HCT116 (cell line): ENCODE measurements around the gene FOXF2. TPM values are rescaled to one million over a fixed set of nuclear protein-coding genes. Genes with fewer than 3 reads are reported as not detected.

Source experiments
- ATAC-seq: fragments of 200-7000 bp; cut with Tn5 transposase; 2 replicates; pipeline ENCODE4 v1.9.1; 2020; ENCODE audit warnings: mild to moderate bottlenecking, moderate library complexity
- BruUV-seq: library from RNA; stranded (reverse); fragments of 400-500 nt; replicated peaks from 2 replicates; lab custom pipeline; 2021; lab: Mats Ljungman, UMichigan
- CTCF ChIA-PET: fragments of 300-600 bp; sonication (Branson Sonifier 250); formaldehyde crosslinking; loops from one replicate; lab custom pipeline; 2021; ENCODE audit warnings: antibody characterized with exemption; lab: Charles Lee
- POLR2A ChIA-PET: fragments of 300-600, 350-600 bp; sonication (Branson Sonifier 250); formaldehyde crosslinking; loops from one replicate; lab custom pipeline; 2021; ENCODE audit warnings: antibody characterized with exemption; lab: Charles Lee
- RAD21 ChIA-PET, 2 experiments: fragments of 300-600 bp; sonication (Branson Sonifier 250); formaldehyde crosslinking; loops; one replicate each; lab custom pipeline; 2023; ENCODE audit warnings: low total read pairs in 2 of 2; ENCODE audit not compliant: uncharacterized antibody in 2 of 2, unreplicated experiment in 2 of 2, low non-redundant PET in 1 of 2; lab: Charles Lee
- DNase-seq: peaks from one replicate; pipeline ENCODE4 v3.0.0-alpha.2; 2010; ENCODE audit warnings: low read depth, low spot score
- H2AFZ ChIP-seq: fragments of 200-600 bp; shearing (Covaris generic), sonication (generic); 2 replicates; pipeline ENCODE4 v1.6.1; 2017; ENCODE audit warnings: low read depth, mixed run types, mixed read lengths, antibody characterized with exemption, low read length; ENCODE audit not compliant: poor library complexity, severe bottlenecking
- H3K27ac ChIP-seq: 2 replicates; pipeline ENCODE4 v1.5.1; 2012; ENCODE audit warnings: low read depth, low read length
- H3K27me3 ChIP-seq: fragments of 200-600 bp; sonication (generic); 2 replicates; pipeline ENCODE4 v1.6.1; 2016; ENCODE audit warnings: mixed run types, low read length, mixed read lengths; ENCODE audit not compliant: insufficient read depth
- H3K36me3 ChIP-seq, 2 experiments: fragments of 200-500 bp in 1 of 2; fragments of 200-600 bp in 1 of 2; sonication (Bioruptor generic) in 1 of 2; sonication (generic) in 1 of 2; 2 replicates each; pipeline versions ENCODE4 v1.5.1 to v1.6.1; 2014 to 2016; ENCODE audit warnings: low read length in 2 of 2, inconsistent platforms in 1 of 2, mixed read lengths in 1 of 2, mixed run types in 1 of 2; ENCODE audit not compliant: insufficient read depth in 2 of 2, control insufficient read depth in 1 of 2
- H3K4me1 ChIP-seq, 2 experiments: fragments of 200-600 bp in 1 of 2; sonication (generic) in 1 of 2; 2 replicates each; pipeline versions ENCODE4 v1.5.1 to v1.6.1; 2012 to 2017; ENCODE audit warnings: low read length in 2 of 2, inconsistent platforms in 1 of 2, mild to moderate bottlenecking in 1 of 2, mixed read lengths in 1 of 2, mixed run types in 1 of 2, moderate library complexity in 1 of 2; ENCODE audit not compliant: insufficient read depth in 2 of 2, control insufficient read depth in 1 of 2
- H3K4me2 ChIP-seq: fragments of 200-600 bp; sonication (generic); 2 replicates; pipeline ENCODE4 v1.6.1; 2017; ENCODE audit warnings: mixed run types, low read length, mixed read lengths
- H3K4me3 ChIP-seq, 2 experiments: fragments of 200-600 bp in 1 of 2; sonication (generic) in 1 of 2; replicated peaks in 1 of 2; 2 replicates each; pipeline ENCODE4 v1.5.1; 2011 to 2016; ENCODE audit warnings: low read length in 2 of 2, control low read depth in 1 of 2, low read depth in 1 of 2, mild to moderate bottlenecking in 1 of 2, mixed read lengths in 1 of 2, mixed run types in 1 of 2
- H3K79me2 ChIP-seq: fragments of 200-600 bp; sonication (generic); 2 replicates; pipeline ENCODE4 v1.6.1; 2017; ENCODE audit warnings: mild to moderate bottlenecking, mixed run types, low read length, moderate library complexity, mixed read lengths; ENCODE audit not compliant: insufficient read depth
- H3K9ac ChIP-seq: fragments of 200-600 bp; sonication (generic); 2 replicates; pipeline ENCODE4 v1.6.1; 2016; ENCODE audit warnings: low read length, mixed read lengths
- H3K9me2 ChIP-seq: fragments of 200-600 bp; sonication (generic), shearing (Covaris generic); 2 replicates; pipeline ENCODE4 v1.6.1; 2017; ENCODE audit warnings: mixed run types, mild to moderate bottlenecking, moderate library complexity; ENCODE audit not compliant: insufficient read depth
- H3K9me3 ChIP-seq, 2 experiments: fragments of 200-500 bp in 1 of 2; fragments of 200-600 bp in 1 of 2; sonication (Bioruptor generic) in 1 of 2; sonication (generic) in 1 of 2; 2 replicates each; pipeline ENCODE4 v1.6.1; 2014 to 2017; ENCODE audit warnings: low read length in 2 of 2, mixed read lengths in 2 of 2, inconsistent platforms in 1 of 2, low read depth in 1 of 2, mild to moderate bottlenecking in 1 of 2, mixed run types in 1 of 2, moderate library complexity in 1 of 2; ENCODE audit not compliant: control insufficient read depth in 1 of 2, insufficient read depth in 1 of 2
- H4K20me1 ChIP-seq: fragments of 200-600 bp; sonication (generic), shearing (Covaris generic); 2 replicates; pipeline ENCODE4 v1.6.1; 2017; ENCODE audit warnings: mixed run types, mild to moderate bottlenecking, moderate library complexity; ENCODE audit not compliant: insufficient read depth
- CEBPB ChIP-seq: IDR thresholded peaks from 2 replicates; pipeline ENCODE4 v1.6.1; 2012; ENCODE audit warnings: low read depth
- EGR1 ChIP-seq: IDR thresholded peaks from 2 replicates; pipeline ENCODE4 v1.6.1; 2012; ENCODE audit warnings: low read depth
- ELF1 ChIP-seq: IDR thresholded peaks from 2 replicates; pipeline ENCODE4 v1.6.1; 2012; ENCODE audit warnings: low read depth, borderline replicate concordance
- EZH2 ChIP-seq: fragments of 200-600 bp; sonication (generic); IDR thresholded peaks from 2 replicates; pipeline ENCODE4 v1.6.1; 2017; ENCODE audit warnings: antibody characterized with exemption, mixed run types
- EZH2phosphoT487 ChIP-seq: fragments of 200-600 bp; IDR thresholded peaks from 2 replicates; pipeline ENCODE4 v1.6.1; 2018; ENCODE audit warnings: antibody characterized with exemption, borderline replicate concordance
- FOSL1 ChIP-seq: IDR thresholded peaks from 2 replicates; pipeline ENCODE4 v1.6.1; 2012; ENCODE audit warnings: low read depth
- JUND ChIP-seq: IDR thresholded peaks from 2 replicates; pipeline ENCODE4 v1.6.1; 2012
- POLR2A ChIP-seq: IDR thresholded peaks from 2 replicates; pipeline ENCODE4 v1.7.0; 2011; ENCODE audit warnings: borderline replicate concordance; ENCODE audit not compliant: insufficient read depth, insufficient read length; ENCODE audit errors: extremely low read depth
- POLR2AphosphoS5 ChIP-seq: IDR thresholded peaks from 2 replicates; pipeline ENCODE4 v1.6.1; 2011; ENCODE audit warnings: mild to moderate bottlenecking, low read depth, low read length, moderate library complexity
- RAD21 ChIP-seq: IDR thresholded peaks from 2 replicates; pipeline ENCODE4 v1.6.1; 2012; ENCODE audit warnings: low read depth, mild to moderate bottlenecking
- SRF ChIP-seq: IDR thresholded peaks from 2 replicates; pipeline ENCODE4 v1.6.1; 2012; ENCODE audit warnings: low read depth
- ZFX ChIP-seq: fragments of 450-650 bp; IDR thresholded peaks from 2 replicates; pipeline ENCODE4 v1.6.1; 2017
- intact Hi-C: fragments of 100-400 bp; cut with micrococcal nuclease; formaldehyde crosslinking; loops from 2 replicates; pipeline ENCODE4 v1.10.0; 2022
- total RNA-seq: library from RNA; stranded (reverse); gene quantifications from one replicate; pipeline ENCODE4 v1.2.1, GENCODE V29; 2021; ENCODE audit not compliant: unreplicated experiment
- TF ChIP-seq, protein P1 (sequence below), 3 experiments: fragments of 200-600 bp in 1 of 3; sonication (generic) in 1 of 3; IDR thresholded peaks in 2 of 3; conservative IDR thresholded peaks in 1 of 3; 2 replicates each; pipeline ENCODE4 v1.5.1; 2012 to 2017; ENCODE audit warnings: low read depth in 2 of 3, low read length in 2 of 3, antibody characterized with exemption in 1 of 3, borderline replicate concordance in 1 of 3, control low read depth in 1 of 3, mild to moderate bottlenecking in 1 of 3, mixed read lengths in 1 of 3, mixed run types in 1 of 3, moderate library complexity in 1 of 3; ENCODE audit not compliant: insufficient read depth in 1 of 3
- TF ChIP-seq, protein P2 (sequence below): IDR thresholded peaks from 2 replicates; pipeline ENCODE4 v1.6.1; 2012
- TF ChIP-seq, protein P3 (sequence below): IDR thresholded peaks from 2 replicates; pipeline ENCODE4 v1.6.1; 2011; ENCODE audit warnings: mild to moderate bottlenecking, low read length, moderate library complexity; ENCODE audit not compliant: insufficient replicate concordance; ENCODE audit errors: extremely low read depth

FOXF2 gene
- total RNA-seq, 1 experiment from 2014 or later = not detected

DNA sequence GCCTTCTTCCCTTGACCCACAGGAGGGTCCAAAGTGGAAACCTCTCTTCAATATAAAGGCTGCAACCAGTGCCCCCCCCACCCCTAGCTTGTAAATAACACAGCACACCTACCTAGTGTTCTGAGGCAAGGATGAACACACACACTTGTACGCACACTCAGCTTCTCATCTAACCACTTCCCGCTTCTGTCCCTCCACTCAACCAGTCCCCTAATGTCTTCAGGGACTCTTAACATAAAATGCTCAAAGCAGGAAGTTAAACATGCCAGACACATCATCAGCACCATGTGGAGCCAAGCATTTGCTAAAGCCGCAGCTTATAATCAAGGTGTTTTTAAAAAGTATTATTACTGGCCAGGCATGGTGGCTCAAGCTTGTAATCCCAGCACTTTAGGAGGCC is 42.2 kb upstream of the FOXF2 start:
- no peak overlapping the region for H3K4me2 ChIP-seq
- ATAC-seq (no peak), DNase-seq (no peak)
- H4K20me1 ChIP-seq = no peaks in the 10 kb centered on the region
- no TSS peak for BruUV-seq
- H3K27ac ChIP-seq = no peak overlapping the region
- no peaks in the 10 kb centered on the region for H3K36me3 ChIP-seq
- H3K9me2 ChIP-seq = no peaks in the 10 kb centered on the region
- peaks cover 5 to 9% of the 10 kb centered on the region in 2 experiments; a peak in 2 of 4 replicates for H3K9me3 ChIP-seq
- no peak overlapping the region for H3K4me3 ChIP-seq
- ChIA-PET CTCF (interaction anchor here (1.6 kb wide), 1 partner anchor 11 kb away, joined by 5 read pairs; no protein-coding TSS in a partner anchor), RAD21 (interaction anchor here in 1 of 2 experiments (0.6 to 0.8 kb wide), 2 partner anchors 90 to 1159 kb away, joined by 3 to 4 read pairs; no protein-coding TSS in a partner anchor), POLR2A (no interaction called here)
- intact Hi-C loops = no loop called here
- no peaks in the 10 kb centered on the region for H3K79me2 ChIP-seq
- no peak overlapping the region for H3K9ac ChIP-seq
- no peak for TF ChIP-seq SRF
- no peak overlapping the region for H2AFZ ChIP-seq
- peaks cover 0 to 4% of the 10 kb centered on the region in 2 experiments; a peak in 1 of 4 replicates for H3K4me1 ChIP-seq
- no peaks in the 10 kb centered on the region for H3K27me3 ChIP-seq

DNA sequence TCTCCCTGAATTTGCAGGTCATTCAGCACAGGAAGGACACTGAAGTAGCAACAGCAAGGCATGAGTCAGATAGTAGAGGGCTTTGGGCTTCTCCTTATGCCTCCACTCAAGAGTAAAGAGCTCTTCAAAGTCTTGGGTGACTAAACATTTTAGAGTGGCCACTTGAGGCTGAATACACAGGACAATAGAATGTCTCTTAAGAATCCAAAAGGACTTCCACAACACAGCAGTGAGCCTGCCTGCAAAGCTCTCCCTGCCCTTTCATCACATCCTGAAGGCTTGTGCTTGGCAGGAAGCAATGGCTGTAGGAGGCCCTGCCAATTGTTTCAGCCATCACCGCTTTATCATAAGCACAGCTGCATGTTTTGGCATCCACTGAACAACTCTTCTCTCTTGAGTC is 40.7 kb upstream of the FOXF2 start:
- TF ChIP-seq ELF1 (no peak), JUND (no peak), ZFX (no peak), EZH2 (no peak), RAD21 (no peak), POLR2A (no peak), EGR1 (no peak), POLR2AphosphoS5 (no peak), EZH2phosphoT487 (no peak), FOSL1 (no peak), SRF (no peak), CEBPB (no peak)
- TF ChIP-seq, protein P1, sequence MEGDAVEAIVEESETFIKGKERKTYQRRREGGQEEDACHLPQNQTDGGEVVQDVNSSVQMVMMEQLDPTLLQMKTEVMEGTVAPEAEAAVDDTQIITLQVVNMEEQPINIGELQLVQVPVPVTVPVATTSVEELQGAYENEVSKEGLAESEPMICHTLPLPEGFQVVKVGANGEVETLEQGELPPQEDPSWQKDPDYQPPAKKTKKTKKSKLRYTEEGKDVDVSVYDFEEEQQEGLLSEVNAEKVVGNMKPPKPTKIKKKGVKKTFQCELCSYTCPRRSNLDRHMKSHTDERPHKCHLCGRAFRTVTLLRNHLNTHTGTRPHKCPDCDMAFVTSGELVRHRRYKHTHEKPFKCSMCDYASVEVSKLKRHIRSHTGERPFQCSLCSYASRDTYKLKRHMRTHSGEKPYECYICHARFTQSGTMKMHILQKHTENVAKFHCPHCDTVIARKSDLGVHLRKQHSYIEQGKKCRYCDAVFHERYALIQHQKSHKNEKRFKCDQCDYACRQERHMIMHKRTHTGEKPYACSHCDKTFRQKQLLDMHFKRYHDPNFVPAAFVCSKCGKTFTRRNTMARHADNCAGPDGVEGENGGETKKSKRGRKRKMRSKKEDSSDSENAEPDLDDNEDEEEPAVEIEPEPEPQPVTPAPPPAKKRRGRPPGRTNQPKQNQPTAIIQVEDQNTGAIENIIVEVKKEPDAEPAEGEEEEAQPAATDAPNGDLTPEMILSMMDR (IDR thresholded peaks at IDR 0.05 in 2 of 3, conservative IDR thresholded peaks at IDR 0.05 in 1 of 3; ENCODE audit: borderline replicate concordance in 1 of 3, insufficient read depth in 1 of 3, low read depth in 2 of 3, low read length in 2 of 3) = no peak
- TF ChIP-seq, protein P2, sequence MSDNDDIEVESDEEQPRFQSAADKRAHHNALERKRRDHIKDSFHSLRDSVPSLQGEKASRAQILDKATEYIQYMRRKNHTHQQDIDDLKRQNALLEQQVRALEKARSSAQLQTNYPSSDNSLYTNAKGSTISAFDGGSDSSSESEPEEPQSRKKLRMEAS = no peak
- TF ChIP-seq, protein P3, sequence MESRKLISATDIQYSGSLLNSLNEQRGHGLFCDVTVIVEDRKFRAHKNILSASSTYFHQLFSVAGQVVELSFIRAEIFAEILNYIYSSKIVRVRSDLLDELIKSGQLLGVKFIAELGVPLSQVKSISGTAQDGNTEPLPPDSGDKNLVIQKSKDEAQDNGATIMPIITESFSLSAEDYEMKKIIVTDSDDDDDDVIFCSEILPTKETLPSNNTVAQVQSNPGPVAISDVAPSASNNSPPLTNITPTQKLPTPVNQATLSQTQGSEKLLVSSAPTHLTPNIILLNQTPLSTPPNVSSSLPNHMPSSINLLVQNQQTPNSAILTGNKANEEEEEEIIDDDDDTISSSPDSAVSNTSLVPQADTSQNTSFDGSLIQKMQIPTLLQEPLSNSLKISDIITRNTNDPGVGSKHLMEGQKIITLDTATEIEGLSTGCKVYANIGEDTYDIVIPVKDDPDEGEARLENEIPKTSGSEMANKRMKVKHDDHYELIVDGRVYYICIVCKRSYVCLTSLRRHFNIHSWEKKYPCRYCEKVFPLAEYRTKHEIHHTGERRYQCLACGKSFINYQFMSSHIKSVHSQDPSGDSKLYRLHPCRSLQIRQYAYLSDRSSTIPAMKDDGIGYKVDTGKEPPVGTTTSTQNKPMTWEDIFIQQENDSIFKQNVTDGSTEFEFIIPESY = no peak
- intact Hi-C loops = no loop called here
- CTCF ChIA-PET = no interaction called here

More for the DNA sequence above, 40.7 kb upstream of the FOXF2 start:
- Histone ChIP-seq H3K4me3 (no peak overlapping the region), H4K20me1 (no peaks in the 10 kb centered on the region), H3K4me2 (no peak overlapping the region), H3K9me3 (peaks cover 5 to 9% of the 10 kb centered on the region in 2 experiments; a peak in 2 of 4 replicates), H3K4me1 (peaks cover 0 to 4% of the 10 kb centered on the region in 2 experiments; a peak in 1 of 4 replicates), H3K27ac (no peak overlapping the region), H2AFZ (no peak overlapping the region), H3K27me3 (no peaks in the 10 kb centered on the region), H3K36me3 (no peaks in the 10 kb centered on the region), H3K9ac (no peak overlapping the region), H3K9me2 (no peaks in the 10 kb centered on the region), H3K79me2 (no peaks in the 10 kb centered on the region)
- ATAC-seq = no peak
- no TSS peak for BruUV-seq
- DNase-seq = no peak
- POLR2A ChIA-PET = no interaction called here
- RAD21 ChIA-PET = no interaction called here
